A673 (cell line): Measurements from ENCODE around the gene KRTAP4-5.

Experiments
- CTCF ChIP-seq: fragments of 300-800, 200-600 bp; sonication (generic); conservative IDR thresholded peaks from 2 replicates; pipeline ENCODE4 v1.5.1; 2017; ENCODE audit warnings: low read depth, mild to moderate bottlenecking, antibody characterized with exemption, low read length, moderate library complexity, mixed read lengths
- EZH2 ChIP-seq: fragments of 200-600 bp; sonication (generic); IDR thresholded peaks from 2 replicates; pipeline ENCODE4 v1.6.1; 2017; ENCODE audit warnings: borderline replicate concordance, low read depth, mild to moderate bottlenecking, mixed read lengths, antibody characterized with exemption, low read length; ENCODE audit not compliant: poor library complexity, severe bottlenecking

DNA sequence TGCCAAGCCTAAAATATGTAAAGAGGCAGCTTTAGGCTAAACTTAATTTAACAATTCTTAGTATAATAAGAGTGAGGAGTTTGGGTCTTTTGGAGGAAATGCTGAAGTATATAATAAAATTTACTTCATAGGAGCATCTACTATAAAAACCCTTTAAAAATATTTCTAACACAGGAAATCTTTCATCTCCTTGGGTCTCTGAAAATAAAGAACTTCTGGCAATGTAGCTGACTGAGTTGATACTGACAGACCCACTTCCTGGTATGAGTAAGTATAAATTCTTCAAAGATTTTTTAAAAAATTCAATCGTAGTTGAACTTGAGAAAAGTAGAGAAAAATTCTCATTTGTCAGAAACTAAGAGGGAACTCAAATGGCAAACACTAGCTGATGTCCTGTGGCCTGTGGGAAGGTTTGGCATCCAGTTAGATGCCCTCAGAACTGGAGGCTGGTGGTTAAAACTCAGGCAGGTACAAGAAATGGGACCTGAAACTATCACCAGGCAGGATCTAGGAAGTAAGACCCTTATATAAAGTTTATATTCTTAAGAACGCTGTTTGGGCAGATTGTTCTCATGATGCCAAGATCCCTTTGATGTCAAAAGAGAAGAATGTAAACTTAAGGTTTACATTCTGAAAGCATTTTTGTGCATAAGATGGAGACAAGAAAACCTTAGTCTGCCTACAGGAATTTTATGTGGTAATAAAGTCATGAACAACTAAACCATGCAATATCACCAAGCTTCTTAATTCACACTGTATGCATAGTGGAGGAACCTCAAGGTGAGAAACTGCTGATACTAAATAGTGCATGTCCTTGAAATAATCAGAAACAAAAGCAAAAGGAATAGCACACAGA, 15.5 kb downstream of the KRTAP4-5 start:
- TF ChIP-seq CTCF, result no peak
- TF ChIP-seq EZH2, result no peak
